Thyroid gland (tissue), 4 donors: ENCODE measurements around the gene STK32B. TPM values are rescaled to one million over a fixed set of nuclear protein-coding genes. Genes with fewer than 3 reads are reported as not detected.

ENCODE experiments used
- DNase-seq, 2 donors: peaks; one replicate each; pipeline ENCODE4 v3.0.0-alpha.2; 2019
- H3K27ac ChIP-seq, 3 donors: fragments of 200-600 bp; sonication (generic); 1 replicate in 2 of 3; 2 replicates in 1 of 3; pipeline ENCODE4 v1.5.1; 2016 to 2019; ENCODE audit warnings: mild to moderate bottlenecking in 1 of 3, moderate library complexity in 1 of 3
- H3K27me3 ChIP-seq: fragments of 200-600 bp; sonication (generic); one replicate; pipeline ENCODE4 v1.5.1; 2019
- H3K36me3 ChIP-seq, 2 donors: fragments of 200-600 bp; sonication (generic); one replicate each; pipeline ENCODE4 v1.5.1; 2016 to 2019
- H3K4me1 ChIP-seq, 2 donors: fragments of 200-600 bp; sonication (generic); one replicate each; pipeline ENCODE4 v1.5.1; 2017 to 2019
- H3K4me3 ChIP-seq, 3 donors: fragments of 200-600 bp; sonication (generic); replicated peaks in 1 of 3; 1 replicate in 2 of 3; 2 replicates in 1 of 3; pipeline ENCODE4 v1.5.1; 2016; ENCODE audit warnings: mild to moderate bottlenecking in 1 of 3
- H3K9me3 ChIP-seq: fragments of 200-600 bp; sonication (generic); one replicate; pipeline ENCODE4 v1.5.1; 2017
- POLR2A ChIP-seq, 2 donors: fragments of 450-650 bp; IDR thresholded peaks; one replicate each; pipeline ENCODE4 v1.6.1; 2017; ENCODE audit warnings: antibody characterized with exemption in 2 of 2, mild to moderate bottlenecking in 2 of 2, moderate library complexity in 1 of 2
- WGBS, 2 donors: methylation state at CpG; one replicate each; pipeline ENCODE4 v1.1.5; 2017; 5-methylcytosine and 5-hydroxymethylcytosine counted together
- intact Hi-C: fragments of 100-400 bp; cut with DNase I; formaldehyde crosslinking; loops from one replicate; pipeline ENCODE4 v1.15.1; 2023
- total RNA-seq, 4 donors: library from RNA; depleted of rRNA; stranded (reverse); fragments of >200 nt; gene quantifications; one replicate each; pipeline ENCODE4 v1.2.3, GENCODE V29; 2016
- TF ChIP-seq, protein P1 (sequence below), 6 experiments: fragments of 200-600 bp in 3 of 6; fragments of 450-650 bp in 3 of 6; sonication (generic) in 3 of 6; IDR thresholded peaks; one replicate each; pipeline ENCODE4 v1.5.1; 2016 to 2019; ENCODE audit warnings: antibody characterized with exemption in 6 of 6, mild to moderate bottlenecking in 2 of 6, inconsistent platforms in 1 of 6, moderate library complexity in 1 of 6

STK32B gene
- total RNA-seq, 4 donors from 2014 or later: 1.9 to 14.8 (median 4.4) TPM

DNA sequence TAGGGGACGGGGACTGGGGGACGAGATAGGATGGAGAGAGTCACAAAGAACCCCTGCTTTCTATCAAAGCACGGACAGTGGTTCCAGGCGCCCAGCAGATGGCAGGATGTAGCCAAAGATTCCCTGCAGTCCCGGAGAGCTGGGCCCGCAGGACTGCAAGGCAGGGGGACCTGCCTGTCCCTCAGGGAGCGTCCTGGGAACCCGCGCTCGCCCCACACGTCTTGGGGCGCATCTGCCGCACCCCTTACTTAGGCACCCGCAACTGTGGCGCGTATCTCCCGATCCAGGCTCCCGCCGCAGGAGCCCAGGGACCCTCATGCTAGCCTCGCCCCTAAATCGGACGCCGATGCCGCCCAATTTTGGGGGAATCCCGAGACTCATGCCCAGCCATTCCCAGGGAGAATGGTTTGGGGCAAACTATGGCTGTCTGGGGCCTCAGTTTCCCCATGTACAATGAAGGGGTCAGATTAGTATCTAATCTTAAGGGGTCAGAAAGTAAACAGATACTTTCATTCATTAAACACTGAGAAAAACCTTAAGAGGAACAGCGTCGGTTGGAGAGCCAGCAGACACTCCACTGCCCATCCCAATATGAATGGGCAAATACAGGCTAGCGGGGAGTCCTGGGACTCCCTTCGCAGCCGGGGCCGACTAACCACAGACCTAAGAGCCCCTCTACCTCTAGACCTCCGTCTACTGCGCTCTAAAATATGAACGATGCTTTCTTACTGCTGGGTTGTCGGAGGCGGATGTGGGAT, 581 bp upstream of the STK32B start:
- intact Hi-C loops: no loop called here
- TF ChIP-seq, protein P1, sequence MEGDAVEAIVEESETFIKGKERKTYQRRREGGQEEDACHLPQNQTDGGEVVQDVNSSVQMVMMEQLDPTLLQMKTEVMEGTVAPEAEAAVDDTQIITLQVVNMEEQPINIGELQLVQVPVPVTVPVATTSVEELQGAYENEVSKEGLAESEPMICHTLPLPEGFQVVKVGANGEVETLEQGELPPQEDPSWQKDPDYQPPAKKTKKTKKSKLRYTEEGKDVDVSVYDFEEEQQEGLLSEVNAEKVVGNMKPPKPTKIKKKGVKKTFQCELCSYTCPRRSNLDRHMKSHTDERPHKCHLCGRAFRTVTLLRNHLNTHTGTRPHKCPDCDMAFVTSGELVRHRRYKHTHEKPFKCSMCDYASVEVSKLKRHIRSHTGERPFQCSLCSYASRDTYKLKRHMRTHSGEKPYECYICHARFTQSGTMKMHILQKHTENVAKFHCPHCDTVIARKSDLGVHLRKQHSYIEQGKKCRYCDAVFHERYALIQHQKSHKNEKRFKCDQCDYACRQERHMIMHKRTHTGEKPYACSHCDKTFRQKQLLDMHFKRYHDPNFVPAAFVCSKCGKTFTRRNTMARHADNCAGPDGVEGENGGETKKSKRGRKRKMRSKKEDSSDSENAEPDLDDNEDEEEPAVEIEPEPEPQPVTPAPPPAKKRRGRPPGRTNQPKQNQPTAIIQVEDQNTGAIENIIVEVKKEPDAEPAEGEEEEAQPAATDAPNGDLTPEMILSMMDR (IDR thresholded peaks at IDR 0.05): peak in 5 of 6 experiments; percentile 24 to 63 (median 25)
- TF ChIP-seq POLR2A (IDR thresholded peaks at IDR 0.05): no peak
- peak; percentile 43 to 56 for DNase-seq
- peaks cover 8 to 17% of the 10 kb centered on the region in 2 donors for H3K4me1 ChIP-seq
- 1% methylated on average over 30 to 35 of the region's 36 CpGs for WGBS, 2 donors
- no peaks in the 10 kb centered on the region for H3K9me3 ChIP-seq
- H3K27me3 ChIP-seq: no peaks in the 10 kb centered on the region
- peak overlapping the region in 2 of 3 donors; percentile 15 to 40 for H3K4me3 ChIP-seq
- H3K27ac ChIP-seq: no peak overlapping the region
- H3K36me3 ChIP-seq: no peaks in the 10 kb centered on the region

DNA sequence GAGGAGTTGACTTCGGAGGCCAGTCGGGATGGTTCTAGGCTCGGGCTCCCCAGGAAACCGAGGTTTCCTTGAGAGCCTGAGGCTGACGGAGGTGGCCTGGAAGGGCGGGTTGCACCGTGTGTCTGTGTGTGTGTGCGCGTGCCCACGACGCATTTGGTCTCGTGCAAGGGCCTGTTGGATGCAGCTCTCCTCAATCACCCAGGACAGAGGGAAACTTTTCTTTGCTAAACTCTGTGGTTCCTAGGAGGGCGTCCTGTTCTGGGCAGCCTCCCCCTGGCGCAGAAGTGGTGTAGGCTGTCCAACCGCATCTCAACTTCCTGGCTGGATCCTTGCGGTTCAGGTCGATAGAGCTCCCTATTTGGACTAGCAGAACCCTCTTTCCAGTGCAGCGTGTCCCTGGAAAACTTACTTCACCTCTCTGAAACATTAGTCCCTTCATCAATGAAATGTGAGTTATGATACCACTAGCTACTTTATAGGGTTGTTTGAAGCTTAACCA, 973 bp downstream of the STK32B start:
- Histone ChIP-seq H3K27ac (no peak overlapping the region), H3K36me3 (no peaks in the 10 kb centered on the region), H3K4me3 (peak overlapping the region in 1 of 3 donors; percentile 40), H3K27me3 (no peaks in the 10 kb centered on the region), H3K9me3 (no peaks in the 10 kb centered on the region), H3K4me1 (peaks cover 8 to 17% of the 10 kb centered on the region in 2 donors)
- no peak for DNase-seq
- intact Hi-C loops: no loop called here
- 7 to 27% methylated on average over 8 to 18 of the region's 18 CpGs for WGBS, 2 donors
- TF ChIP-seq POLR2A (IDR thresholded peaks at IDR 0.05): no peak
- TF ChIP-seq, protein P1 (IDR thresholded peaks at IDR 0.05): no peak

DNA sequence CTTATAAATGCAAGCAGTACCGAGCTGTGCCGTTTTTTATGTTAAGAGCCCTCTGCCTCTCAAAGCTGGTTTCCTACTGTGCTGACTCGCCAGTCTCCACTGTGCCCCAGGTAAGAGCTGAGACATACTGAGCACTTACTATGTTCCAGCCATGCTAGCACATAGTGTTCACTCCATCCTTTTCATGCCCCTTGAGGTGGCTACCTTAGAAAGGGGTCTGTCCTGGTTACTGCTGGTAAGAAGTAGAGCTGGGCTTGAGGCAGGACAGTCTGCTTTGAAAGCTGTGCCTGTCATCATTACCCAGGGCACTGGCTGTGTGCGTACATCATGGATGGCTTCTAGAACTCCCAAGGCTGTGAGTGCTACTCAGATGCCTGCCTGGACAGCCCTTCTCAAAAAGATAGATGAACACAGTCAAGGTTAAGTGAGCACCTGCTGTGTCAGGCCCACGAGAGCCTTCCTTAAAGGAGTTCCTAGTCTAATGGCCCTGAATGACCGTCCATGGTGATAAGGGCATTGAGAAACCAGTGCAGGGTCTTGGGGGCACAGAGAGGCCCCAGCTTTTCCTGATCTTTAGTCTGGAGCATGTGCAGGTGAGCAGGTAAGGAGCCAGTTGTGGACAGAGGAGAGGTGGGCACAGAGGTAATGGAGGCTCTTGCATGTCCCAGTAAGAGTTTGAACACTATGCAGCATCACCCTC, 1.6 kb downstream of the STK32B start:
- no peak for DNase-seq
- TF ChIP-seq, protein P1 (IDR thresholded peaks at IDR 0.05): no peak
- TF ChIP-seq POLR2A (IDR thresholded peaks at IDR 0.05): no peak
- intact Hi-C loops: no loop called here
- no peaks in the 10 kb centered on the region for H3K9me3 ChIP-seq
- no peak overlapping the region for H3K4me3 ChIP-seq
- peaks cover 8 to 17% of the 10 kb centered on the region in 2 donors for H3K4me1 ChIP-seq
- H3K27ac ChIP-seq: no peak overlapping the region
- H3K36me3 ChIP-seq: no peaks in the 10 kb centered on the region
- no peaks in the 10 kb centered on the region for H3K27me3 ChIP-seq
- 64 to 66% methylated on average over 4 to 6 of the region's 6 CpGs for WGBS, 2 donors

DNA sequence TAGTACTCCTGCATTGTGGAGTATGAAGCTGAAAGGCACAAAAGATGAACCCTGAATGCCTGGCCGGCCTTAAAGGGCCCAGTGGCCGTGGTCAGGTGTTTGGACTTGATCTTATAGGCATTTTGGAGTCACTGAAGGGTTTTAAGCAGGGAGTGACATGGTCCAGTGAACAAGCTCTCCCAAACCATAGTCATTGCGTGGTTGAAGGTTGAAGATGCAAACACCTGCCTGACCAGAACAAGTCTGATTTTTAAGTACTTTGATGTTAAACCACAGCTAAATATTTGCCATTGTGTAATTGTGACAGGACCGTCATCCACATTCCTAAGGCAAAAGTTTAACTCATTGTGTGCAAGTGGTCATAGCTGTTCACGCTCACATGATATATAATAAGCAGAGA, 3.3 kb downstream of the STK32B start:
- no peak for TF ChIP-seq POLR2A (IDR thresholded peaks at IDR 0.05)
- TF ChIP-seq, protein P1 (IDR thresholded peaks at IDR 0.05): no peak
- Histone ChIP-seq H3K4me1 (peaks cover 8 to 17% of the 10 kb centered on the region in 2 donors), H3K4me3 (no peak overlapping the region), H3K36me3 (no peaks in the 10 kb centered on the region), H3K27ac (no peak overlapping the region), H3K27me3 (no peaks in the 10 kb centered on the region), H3K9me3 (no peaks in the 10 kb centered on the region)
- no peak for DNase-seq
- intact Hi-C loops: no loop called here
- 41 to 43% methylated on average over 5 of the region's 5 CpGs for WGBS, 2 donors

DNA sequence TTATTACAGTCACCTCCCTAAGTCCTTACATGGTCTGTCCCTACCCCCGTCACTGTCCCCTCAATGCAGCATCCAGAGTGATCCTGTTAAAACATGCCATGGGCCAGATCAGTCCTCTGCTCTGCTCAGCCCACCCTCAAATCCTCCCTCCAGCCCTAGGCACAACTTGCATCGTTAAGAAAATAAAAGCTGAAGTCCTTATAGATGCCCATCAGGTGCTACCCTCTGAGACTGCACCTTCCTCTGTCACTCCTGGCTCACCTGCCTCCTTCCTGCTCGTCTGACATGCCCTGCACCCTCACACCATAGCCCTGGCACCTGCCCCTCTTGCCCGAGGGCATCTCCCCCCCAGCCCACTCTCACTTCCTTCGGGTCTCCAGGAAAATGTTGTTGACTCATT, 4.1 kb downstream of the STK32B start:
- H3K27ac ChIP-seq: no peak overlapping the region
- TF ChIP-seq, protein P1 (IDR thresholded peaks at IDR 0.05): no peak
- no peak for TF ChIP-seq POLR2A (IDR thresholded peaks at IDR 0.05)
- WGBS, 2 donors: 55 to 71% methylated on average over 5 of the region's 5 CpGs
- intact Hi-C loops: no loop called here
- H3K36me3 ChIP-seq: no peaks in the 10 kb centered on the region
- DNase-seq: no peak
- H3K4me3 ChIP-seq: no peak overlapping the region
- no peaks in the 10 kb centered on the region for H3K9me3 ChIP-seq
- peaks cover 8 to 17% of the 10 kb centered on the region in 2 donors for H3K4me1 ChIP-seq
- H3K27me3 ChIP-seq: no peaks in the 10 kb centered on the region
